Hematopoietic multipotent progenitor cell treated with erythropoietin and hydrocortisone succinate and interleukin-3 and kit ligand, for 4 days (in vitro differentiated cells): ENCODE results near the gene SH2D2A.
A peak's percentile ranks its signal among the peaks of the same experiment; 100 is the strongest.

Source experiments
- DNase-seq: peaks from one replicate; pipeline ENCODE4 v3.0.0-alpha.2; 2015

Gene SH2D2A

GRCh38 chr1:156802421-156802935 is 14.2 kb downstream of the SH2D2A start:
- no peak for DNase-seq

GRCh38 chr1:156801409-156802121 is 15.1 kb downstream of the SH2D2A start:
- DNase-seq = peak; percentile 24

- DNase-seq = peak; percentile 81
These were observed 19.3 kb downstream of the SH2D2A start for GRCh38 chr1:156797212-156797871.

GRCh38 chr1:156796340-156797097 is 20.1 kb downstream of the SH2D2A start:
- DNase-seq = no peak

GRCh38 chr1:156795787-156796186 is 20.9 kb downstream of the SH2D2A start:
- DNase-seq = peak; percentile 29

GRCh38 chr1:156795374-156795733 is 21.3 kb downstream of the SH2D2A start:
- DNase-seq = no peak

GRCh38 chr1:156794506-156795373 is 21.9 kb downstream of the SH2D2A start:
- DNase-seq = peak; percentile 43

- no peak for DNase-seq
These were observed 26.9 kb downstream of the SH2D2A start for GRCh38 chr1:156789621-156790318.

GRCh38 chr1:156788136-156788535 is 28.5 kb downstream of the SH2D2A start:
- no peak for DNase-seq

GRCh38 chr1:156786640-156787039 is 30.0 kb downstream of the SH2D2A start:
- peak; percentile 72 for DNase-seq

- DNase-seq = no peak
These were observed 31.2 kb downstream of the SH2D2A start for GRCh38 chr1:156785458-156785857.

GRCh38 chr1:156781585-156782186 is 35.0 kb downstream of the SH2D2A start:
- DNase-seq = no peak

- no peak for DNase-seq
These were observed 39.1 kb downstream of the SH2D2A start for GRCh38 chr1:156777573-156777972.

- no peak for DNase-seq
These were observed 39.7 kb downstream of the SH2D2A start for GRCh38 chr1:156776942-156777341.

- DNase-seq = no peak
These were observed 40.8 kb downstream of the SH2D2A start for GRCh38 chr1:156775799-156776198.

GRCh38 chr1:156773607-156774006 is 43.0 kb downstream of the SH2D2A start:
- no peak for DNase-seq

GRCh38 chr1:156772728-156773497 is 43.7 kb downstream of the SH2D2A start:
- DNase-seq = peak; percentile 76

GRCh38 chr1:156772222-156772621 is 44.4 kb downstream of the SH2D2A start:
- no peak for DNase-seq

- DNase-seq = no peak
These were observed 47.9 kb downstream of the SH2D2A start for GRCh38 chr1:156768610-156769295.
